NCI-H82 (cell line): Measurements from ENCODE around the gene SHKBP1.
"Not testable (repeated sequence)": the region's sequence is repeated elsewhere in the genome, so short reads cannot be mapped to it uniquely, and the experiment has no call there.

ENCODE experiments used
- DNase-seq: peaks from one replicate; lab custom pipeline; 2025; lab: John Stamatoyannopoulos, UW

SHKBP1 gene

DNA sequence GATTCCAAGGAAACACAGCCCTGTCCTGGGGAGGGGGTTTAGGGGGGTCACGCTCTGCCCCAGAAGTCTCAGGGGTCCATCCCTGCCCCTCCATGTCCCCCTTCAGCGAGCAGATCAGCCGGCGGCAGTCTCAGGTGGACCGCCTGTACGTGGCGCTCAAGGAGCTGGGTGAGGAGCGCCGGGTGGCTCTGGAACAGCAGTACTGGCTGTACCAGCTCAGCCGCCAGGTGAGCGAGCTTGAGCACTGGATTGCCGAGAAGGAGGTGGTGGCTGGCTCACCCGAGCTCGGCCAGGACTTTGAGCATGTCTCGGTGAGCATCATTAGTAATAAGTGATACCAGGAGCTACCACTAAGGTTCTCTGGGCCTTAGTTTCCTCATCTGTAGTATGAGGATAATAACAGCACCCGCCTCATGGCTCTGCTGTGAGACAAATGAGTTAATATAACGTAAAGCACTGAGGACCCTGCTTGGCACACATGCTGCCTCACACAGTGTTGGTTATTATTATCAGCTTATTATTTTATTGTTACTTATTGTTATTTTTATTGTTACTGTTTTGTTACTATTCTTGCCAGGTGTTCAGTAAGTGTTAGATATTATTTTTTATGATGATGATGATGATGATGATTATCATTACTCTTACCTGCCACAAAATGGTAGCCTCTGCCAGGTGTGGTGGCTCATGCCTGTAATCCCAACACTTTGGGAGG lies 20.5 kb upstream of the SHKBP1 start:
- DNase-seq = no peak

DNA sequence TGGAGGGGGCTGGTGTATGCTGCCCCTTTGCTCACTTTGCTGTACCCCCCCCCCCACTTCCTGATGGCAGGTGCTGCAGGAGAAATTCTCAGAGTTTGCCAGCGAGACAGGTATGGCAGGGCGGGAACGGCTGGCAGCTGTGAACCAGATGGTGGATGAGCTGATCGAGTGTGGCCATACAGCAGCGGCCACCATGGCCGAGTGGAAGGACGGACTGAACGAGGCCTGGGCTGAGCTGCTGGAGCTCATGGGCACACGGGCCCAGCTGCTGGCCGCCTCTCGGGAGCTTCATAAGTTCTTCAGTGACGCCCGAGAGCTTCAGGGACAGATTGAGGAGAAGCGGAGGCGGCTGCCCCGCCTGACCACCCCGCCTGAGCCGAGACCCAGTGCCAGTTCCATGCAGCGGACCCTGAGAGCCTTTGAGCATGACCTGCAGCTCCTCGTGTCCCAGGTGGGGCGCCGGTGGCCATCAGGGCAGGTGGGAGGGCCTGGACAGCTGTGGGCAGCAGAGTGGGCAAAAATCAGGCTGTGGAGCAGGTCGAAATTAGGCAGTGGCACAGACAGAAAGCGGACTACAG lies 19.6 kb upstream of the SHKBP1 start:
- no peak for DNase-seq

GRCh38 chr19:40559394-40559793 lies 17.3 kb upstream of the SHKBP1 start:
- DNase-seq = no peak

- DNase-seq = peak; percentile 29
Observed at GRCh38 chr19:40560092-40560507, 16.6 kb upstream of the SHKBP1 start.

GRCh38 chr19:40561947-40562346 lies 14.7 kb upstream of the SHKBP1 start:
- no peak for DNase-seq

DNA sequence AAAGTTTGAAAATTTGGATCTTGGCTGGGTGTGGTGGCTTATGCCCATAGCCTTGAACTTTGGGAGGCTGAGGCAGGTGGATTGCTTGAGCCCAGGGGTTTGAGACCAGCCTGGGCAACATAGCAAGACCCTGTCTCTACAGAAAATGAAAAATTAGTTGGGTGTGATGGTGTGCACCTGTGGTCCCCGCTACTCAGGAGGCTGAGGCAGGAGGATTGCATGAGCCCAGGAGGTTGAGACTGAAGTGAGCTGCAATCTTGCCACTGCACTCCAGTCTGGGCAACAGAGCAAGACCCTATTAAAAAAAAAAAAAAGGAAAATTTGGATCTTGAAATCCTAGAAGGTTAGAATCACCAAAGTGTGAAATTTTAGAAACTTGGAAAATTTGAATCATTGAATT lies 12.1 kb upstream of the SHKBP1 start:
- DNase-seq = not testable (repeated sequence)

DNA sequence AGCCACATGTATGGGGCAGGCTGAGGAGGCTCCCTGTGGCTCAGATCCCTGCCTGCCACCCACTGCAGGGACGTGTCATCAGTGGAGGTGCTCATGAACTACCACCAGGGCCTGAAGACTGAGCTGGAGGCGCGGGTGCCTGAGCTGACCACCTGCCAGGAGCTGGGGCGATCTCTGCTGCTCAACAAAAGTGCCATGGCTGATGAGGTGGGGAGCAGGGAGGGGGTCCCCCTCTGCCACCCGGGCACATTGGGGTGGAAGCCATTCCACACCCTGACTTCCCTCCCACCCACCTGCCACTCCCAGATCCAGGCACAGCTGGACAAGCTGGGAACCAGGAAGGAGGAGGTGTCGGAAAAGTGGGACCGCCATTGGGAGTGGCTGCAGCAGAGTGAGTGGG lies 11.3 kb upstream of the SHKBP1 start:
- no peak for DNase-seq

- peak; percentile 18 for DNase-seq
Observed at GRCh38 chr19:40565910-40566495, 10.7 kb upstream of the SHKBP1 start.

GRCh38 chr19:40567040-40567749 lies 9.5 kb upstream of the SHKBP1 start:
- no peak for DNase-seq

DNA sequence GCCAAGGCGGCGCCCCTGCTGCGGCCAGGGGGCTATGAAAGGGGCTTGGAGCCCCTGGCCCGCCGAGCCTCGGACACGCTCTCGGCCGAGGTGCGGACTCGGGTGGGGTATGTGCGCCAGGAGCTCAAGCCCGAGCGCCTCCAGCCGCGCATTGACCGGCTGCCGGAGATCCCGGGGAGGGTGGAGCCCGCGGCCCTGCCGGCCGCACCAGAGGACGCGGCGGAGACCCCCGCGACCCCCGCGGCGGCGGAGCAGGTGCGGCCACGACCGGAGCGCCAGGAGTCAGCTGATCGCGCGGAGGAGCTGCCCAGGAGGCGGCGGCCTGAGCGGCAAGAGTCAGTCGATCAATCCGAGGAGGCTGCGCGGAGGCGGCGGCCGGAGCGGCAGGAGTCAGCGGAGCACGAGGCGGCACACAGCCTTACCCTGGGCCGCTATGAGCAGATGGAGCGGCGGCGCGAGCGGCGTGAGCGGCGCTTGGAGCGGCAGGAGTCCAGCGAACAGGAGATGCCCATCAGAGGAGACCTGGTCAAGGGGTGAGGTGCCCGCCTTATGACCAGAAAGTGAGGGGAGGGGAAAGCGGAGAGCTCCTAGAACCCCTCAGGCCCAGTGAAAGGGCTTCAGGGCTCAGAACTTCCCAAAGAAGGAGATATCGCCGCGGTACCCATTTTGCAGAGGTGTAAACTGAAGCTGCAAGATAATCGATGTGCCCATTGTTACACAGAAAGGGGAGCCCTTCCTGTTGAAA lies 8.8 kb upstream of the SHKBP1 start:
- DNase-seq = no peak

- peak; percentile 47 for DNase-seq
Observed at GRCh38 chr19:40570313-40571004, 6.2 kb upstream of the SHKBP1 start.

- no peak for DNase-seq
Observed at GRCh38 chr19:40571005-40571318, 5.7 kb upstream of the SHKBP1 start.

DNA sequence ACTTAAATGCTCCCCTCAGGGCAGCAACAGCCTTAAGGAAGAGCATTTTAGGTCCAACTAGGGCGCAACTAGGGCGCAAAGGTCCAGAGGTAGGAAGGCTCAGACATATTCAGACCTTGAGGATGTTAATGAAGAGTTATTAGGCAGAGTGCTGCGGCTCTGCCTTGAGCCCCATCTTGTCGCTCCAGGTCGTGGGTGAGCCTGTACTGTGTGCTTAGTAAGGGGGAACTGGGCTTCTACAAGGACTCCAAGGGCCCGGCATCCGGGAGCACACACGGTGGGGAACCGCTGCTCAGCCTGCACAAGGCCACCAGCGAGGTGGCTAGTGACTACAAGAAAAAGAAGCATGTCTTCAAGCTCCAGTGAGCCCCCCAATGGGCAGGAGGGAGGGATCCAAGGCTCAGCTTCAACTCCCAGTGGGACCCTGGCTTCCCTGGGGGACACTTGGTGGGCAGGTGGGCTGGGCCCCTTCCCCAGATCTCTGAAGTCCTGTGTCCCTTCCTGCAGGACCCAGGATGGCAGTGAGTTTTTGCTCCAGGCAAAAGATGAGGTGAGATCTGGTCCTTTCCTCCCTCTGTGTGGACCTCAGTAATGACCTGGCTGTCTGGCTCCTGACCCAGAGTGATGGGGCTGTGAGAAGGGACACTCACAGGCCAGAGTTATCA lies 4.7 kb upstream of the SHKBP1 start:
- no peak for DNase-seq

DNA sequence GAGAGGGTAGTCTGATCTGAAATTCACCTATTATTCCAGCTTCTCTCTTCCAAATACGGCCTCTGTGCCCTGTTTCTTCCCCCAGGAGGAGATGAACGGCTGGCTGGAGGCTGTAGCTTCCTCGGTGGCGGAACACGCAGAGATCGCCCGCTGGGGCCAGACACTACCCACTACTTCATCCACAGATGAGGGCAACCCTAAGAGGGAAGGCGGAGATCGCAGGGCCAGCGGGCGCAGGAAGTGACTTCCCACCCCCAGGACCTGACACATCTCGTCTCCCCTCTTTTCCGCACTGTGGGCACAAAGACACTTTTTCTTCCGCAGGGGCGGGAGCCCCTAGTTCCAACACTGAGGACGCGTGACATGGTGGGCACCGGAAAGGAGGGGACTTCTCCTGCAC lies 1.3 kb upstream of the SHKBP1 start:
- DNase-seq = peak; percentile 52

- DNase-seq = peak; percentile 89
Observed at GRCh38 chr19:40576151-40576584, 505 bp upstream of the SHKBP1 start.

- DNase-seq = peak; percentile 89
Observed at GRCh38 chr19:40578442-40578908, 1.8 kb downstream of the SHKBP1 start.

GRCh38 chr19:40580619-40581018 lies 3.9 kb downstream of the SHKBP1 start:
- DNase-seq = no peak

GRCh38 chr19:40581531-40581930 lies 4.9 kb downstream of the SHKBP1 start:
- no peak for DNase-seq

GRCh38 chr19:40582467-40582866 lies 5.8 kb downstream of the SHKBP1 start:
- DNase-seq = no peak

DNA sequence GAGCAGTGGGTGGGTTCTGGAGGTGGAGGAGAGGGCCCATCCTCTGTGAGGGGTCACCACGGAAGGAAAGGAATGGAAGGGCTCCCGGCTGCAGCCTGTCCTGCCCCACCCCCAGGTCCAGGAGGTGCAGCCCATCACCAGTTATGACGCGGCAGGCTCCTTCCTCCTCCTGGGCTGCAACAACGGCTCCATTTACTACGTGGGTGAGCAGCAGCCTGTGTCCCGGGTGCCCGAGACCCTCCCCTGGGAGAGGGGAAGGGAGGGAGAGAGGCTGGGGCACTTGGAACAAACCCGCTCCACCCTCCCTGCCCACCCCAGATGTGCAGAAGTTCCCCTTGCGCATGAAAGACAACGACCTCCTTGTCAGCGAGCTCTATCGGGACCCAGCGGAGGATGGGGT lies 6.6 kb downstream of the SHKBP1 start:
- DNase-seq = no peak

- DNase-seq = peak; percentile 44
Observed at GRCh38 chr19:40584007-40584406, 7.3 kb downstream of the SHKBP1 start.
